ENCODE results near the gene GRIA2.

The GRIA2 gene

GRCh38 chr4:157405070-157405469, 184.5 kb downstream of the GRIA2 start:
- no peak for DNase-seq
